ENCODE results near the gene CAMK2D. TPM values are rescaled to one million over a fixed set of nuclear protein-coding genes. Genes with fewer than 3 reads are reported as not detected.

CAMK2D gene
- total RNA-seq, 1 donor from 2014 or later = 217 TPM

DNA sequence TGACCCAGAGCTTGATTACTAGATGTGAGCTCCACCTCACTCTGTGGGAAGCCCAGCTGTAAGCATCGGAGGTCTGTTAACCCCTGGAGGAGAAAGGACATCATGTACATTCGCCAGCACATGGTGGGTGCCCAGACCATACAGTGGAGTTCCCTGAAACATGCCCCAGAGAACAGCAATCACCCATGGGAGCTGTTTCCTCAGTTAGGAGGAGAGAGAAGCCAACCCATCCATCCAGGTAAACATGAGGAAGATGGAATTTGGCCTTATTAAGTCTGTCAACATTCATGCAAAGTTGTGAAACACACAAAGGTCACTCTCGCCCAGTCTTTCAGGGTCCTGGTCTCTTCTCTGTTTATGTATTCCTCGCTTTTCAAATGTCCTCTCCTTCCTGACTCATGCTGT lies 357.4 kb downstream of the CAMK2D start:
- intact Hi-C loops (cut with DNase I) = no loop called here
- no peak for DNase-seq (ENCODE audit: low spot score)

Other genes with a start within 250 kb of the CAMK2D start
- gene ARSJ, start 217.9 kb upstream of the CAMK2D start, total RNA-seq = 12.8 TPM

Measured in cardiac septum (tissue), 1 donor.